ENCODE data around the gene OLA1.

The OLA1 gene

GRCh38 chr2:174083843-174084458 lies 164.4 kb downstream of the OLA1 start:
- Histone ChIP-seq H3K27me3 (ENCODE audit: insufficient read depth, low read depth, severe bottlenecking) (no peaks in the 10 kb centered on the region), H3K4me3 (ENCODE audit: low read depth, low read length) (no peak overlapping the region), H3K27ac (no peak overlapping the region), H3K9me3 (ENCODE audit: severe bottlenecking) (no peaks in the 10 kb centered on the region), H3K36me3 (no peaks in the 10 kb centered on the region)
- TF ChIP-seq CTCF (IDR thresholded peaks at IDR 0.05; ENCODE audit: low read depth, low read length): no peak
- no peak for DNase-seq

- TF ChIP-seq CTCF (IDR thresholded peaks at IDR 0.05; ENCODE audit: low read depth, low read length): no peak
- no peak for DNase-seq
- Histone ChIP-seq H3K27me3 (ENCODE audit: insufficient read depth, low read depth, severe bottlenecking) (no peaks in the 10 kb centered on the region), H3K9me3 (ENCODE audit: severe bottlenecking) (no peaks in the 10 kb centered on the region), H3K27ac (no peak overlapping the region), H3K36me3 (no peaks in the 10 kb centered on the region; the same call in 1 of the 2 replicates), H3K4me3 (ENCODE audit: low read depth, low read length) (no peak overlapping the region)
Observed at GRCh38 chr2:174080672-174081121, 167.6 kb downstream of the OLA1 start.

GRCh38 chr2:174078275-174078674 lies 170.1 kb downstream of the OLA1 start:
- 0 out of 2 replicates have a peak, but pooled peaks have one; percentile 15 for TF ChIP-seq CTCF (IDR thresholded peaks at IDR 0.05; ENCODE audit: low read depth, low read length)
- Histone ChIP-seq H3K27me3 (ENCODE audit: insufficient read depth, low read depth, severe bottlenecking) (no peaks in the 10 kb centered on the region), H3K4me3 (ENCODE audit: low read depth, low read length) (no peak overlapping the region), H3K27ac (no peak overlapping the region), H3K9me3 (ENCODE audit: severe bottlenecking) (no peaks in the 10 kb centered on the region), H3K36me3 (peaks cover 8% of the 10 kb centered on the region)
- DNase-seq: no peak

GRCh38 chr2:174076975-174077374 lies 171.4 kb downstream of the OLA1 start:
- TF ChIP-seq CTCF (IDR thresholded peaks at IDR 0.05; ENCODE audit: low read depth, low read length): no peak
- no peaks in the 10 kb centered on the region for H3K27me3 ChIP-seq (ENCODE audit: insufficient read depth, low read depth, severe bottlenecking)
- no peak overlapping the region for H3K27ac ChIP-seq
- no peak overlapping the region for H3K4me3 ChIP-seq (ENCODE audit: low read depth, low read length)
- H3K9me3 ChIP-seq (ENCODE audit: severe bottlenecking): no peaks in the 10 kb centered on the region
- H3K36me3 ChIP-seq: peaks cover 8% of the 10 kb centered on the region
- no peak for DNase-seq

- TF ChIP-seq CTCF (IDR thresholded peaks at IDR 0.05; ENCODE audit: low read depth, low read length): no peak
- Histone ChIP-seq H3K36me3 (peaks cover 8% of the 10 kb centered on the region), H3K4me3 (ENCODE audit: low read depth, low read length) (no peak overlapping the region), H3K9me3 (ENCODE audit: severe bottlenecking) (no peaks in the 10 kb centered on the region), H3K27me3 (ENCODE audit: insufficient read depth, low read depth, severe bottlenecking) (no peaks in the 10 kb centered on the region), H3K27ac (no peak overlapping the region)
- no peak for DNase-seq
Observed at GRCh38 chr2:174076040-174076439, 172.3 kb downstream of the OLA1 start.

GRCh38 chr2:174074831-174075230 lies 173.5 kb downstream of the OLA1 start:
- H3K27ac ChIP-seq: no peak overlapping the region
- no peak for TF ChIP-seq CTCF (IDR thresholded peaks at IDR 0.05; ENCODE audit: low read depth, low read length)
- no peaks in the 10 kb centered on the region for H3K9me3 ChIP-seq (ENCODE audit: severe bottlenecking)
- DNase-seq: no peak
- no peaks in the 10 kb centered on the region for H3K27me3 ChIP-seq (ENCODE audit: insufficient read depth, low read depth, severe bottlenecking)
- H3K4me3 ChIP-seq (ENCODE audit: low read depth, low read length): no peak overlapping the region
- H3K36me3 ChIP-seq: peaks cover 8% of the 10 kb centered on the region

All from WERI-Rb-1 (cell line).